Measurements from ENCODE around the gene ASRGL1.
"Not testable (repeated sequence)": the region's sequence is repeated elsewhere in the genome, so short reads cannot be mapped to it uniquely, and the experiment has no call there.

DNA sequence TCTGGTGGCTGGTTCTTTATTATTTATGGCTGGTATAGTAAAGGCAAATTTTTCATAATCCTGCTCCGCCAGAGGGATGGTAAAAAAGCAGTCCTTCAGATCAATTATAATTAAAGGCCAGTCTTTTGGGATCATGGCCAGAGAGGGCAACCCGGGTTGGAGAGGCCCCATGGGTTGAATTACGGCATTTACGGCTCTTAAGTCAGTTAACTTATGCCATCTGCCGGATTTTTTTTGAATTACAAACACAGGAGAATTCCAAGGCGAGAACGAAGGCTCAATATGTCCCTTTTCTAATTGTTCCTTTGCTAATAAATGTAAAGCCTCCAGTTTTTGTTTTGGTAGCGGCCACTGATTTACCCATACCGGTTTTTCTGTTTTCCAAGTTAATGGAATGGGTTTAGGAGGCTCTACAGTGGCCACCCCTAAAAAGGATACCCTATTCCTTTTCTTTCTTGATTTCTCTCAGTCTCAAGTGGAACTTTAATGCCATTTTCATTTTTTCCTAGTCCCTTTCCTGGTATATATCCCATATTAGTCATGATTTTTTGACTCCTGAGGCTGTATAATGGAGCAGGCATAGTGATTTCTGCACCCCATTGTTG, 41.3 kb downstream of the ASRGL1 start:
- TF ChIP-seq CTCF (IDR thresholded peaks at IDR 0.05), result peak; percentile 39 to 62 (median 52)
- not testable (repeated sequence) for TF ChIP-seq POLR2AphosphoS5 (IDR thresholded peaks at IDR 0.05); EP300 (IDR thresholded peaks at IDR 0.05; ENCODE audit: low read depth); POLR2A (IDR thresholded peaks at IDR 0.05)

All from transverse colon (tissue), 4 donors.